Kidney epithelial cell (primary cell): ENCODE results near the gene SLC35B4. TPM values are rescaled to one million over a fixed set of nuclear protein-coding genes. Genes with fewer than 3 reads are reported as not detected.

Experiments used
- DNase-seq: peaks from one replicate; pipeline ENCODE4 v3.0.0-alpha.2; 2010; ENCODE audit warnings: low read depth
- H3K27me3 ChIP-seq: 2 replicates; pipeline ENCODE4 v1.6.0; 2011; ENCODE audit warnings: low read length; ENCODE audit not compliant: control insufficient read depth, insufficient read depth
- H3K36me3 ChIP-seq: 2 replicates; pipeline ENCODE4 v1.5.1; 2011; ENCODE audit warnings: low read length; ENCODE audit not compliant: control insufficient read depth, insufficient read depth
- H3K4me3 ChIP-seq: 2 replicates; pipeline ENCODE4 v1.5.1; 2011; ENCODE audit warnings: low read depth, mild to moderate bottlenecking, control low read depth, low read length
- CTCF ChIP-seq: IDR thresholded peaks from 2 replicates; pipeline ENCODE4 v1.5.1; 2011; ENCODE audit warnings: mild to moderate bottlenecking, moderate library complexity, low read length, control low read depth, inconsistent platforms; ENCODE audit not compliant: insufficient read depth, poor library complexity, severe bottlenecking
- total RNA-seq: library from RNA; depleted of rRNA; stranded (reverse); fragments of >200 nt; gene quantifications from 2 replicates; pipeline ENCODE4 v1.2.3, GENCODE V29; 2015

SLC35B4 gene
- total RNA-seq, 1 donor from 2014 or later, result 10.6 TPM

GRCh38 chr7:134276951-134277350 is 39.8 kb downstream of the SLC35B4 start:
- Histone ChIP-seq H3K36me3 (no peaks in the 10 kb centered on the region), H3K4me3 (no peak overlapping the region), H3K27me3 (no peaks in the 10 kb centered on the region)
- no peak for DNase-seq
- no peak for TF ChIP-seq CTCF

GRCh38 chr7:134262322-134262721 is 54.4 kb downstream of the SLC35B4 start:
- no peak overlapping the region for H3K4me3 ChIP-seq
- H3K36me3 ChIP-seq, result no peaks in the 10 kb centered on the region
- no peaks in the 10 kb centered on the region for H3K27me3 ChIP-seq
- no peak for DNase-seq
- no peak for TF ChIP-seq CTCF

GRCh38 chr7:134255814-134256213 is 60.9 kb downstream of the SLC35B4 start:
- no peak for TF ChIP-seq CTCF
- no peaks in the 10 kb centered on the region for H3K36me3 ChIP-seq

GRCh38 chr7:134254311-134254710 is 62.4 kb downstream of the SLC35B4 start:
- no peak for TF ChIP-seq CTCF
- DNase-seq, result no peak
- Histone ChIP-seq H3K4me3 (no peak overlapping the region), H3K27me3 (no peaks in the 10 kb centered on the region), H3K36me3 (no peaks in the 10 kb centered on the region)

More at GRCh38 chr7:134255814-134256213, 60.9 kb downstream of the SLC35B4 start:
- no peak overlapping the region for H3K4me3 ChIP-seq
- DNase-seq, result no peak
- H3K27me3 ChIP-seq, result no peaks in the 10 kb centered on the region

GRCh38 chr7:134248196-134248595 is 68.5 kb downstream of the SLC35B4 start:
- Histone ChIP-seq H3K36me3 (no peaks in the 10 kb centered on the region), H3K4me3 (no peak overlapping the region), H3K27me3 (no peaks in the 10 kb centered on the region)
- DNase-seq, result no peak
- no peak for TF ChIP-seq CTCF

GRCh38 chr7:134246761-134247160 is 70.0 kb downstream of the SLC35B4 start:
- DNase-seq, result no peak
- no peaks in the 10 kb centered on the region for H3K36me3 ChIP-seq
- H3K27me3 ChIP-seq, result no peaks in the 10 kb centered on the region
- no peak overlapping the region for H3K4me3 ChIP-seq
- TF ChIP-seq CTCF, result no peak
